Ovary (tissue), 9 donors: ENCODE results near the gene ARHGDIB. TPM values are rescaled to one million over a fixed set of nuclear protein-coding genes. Genes with fewer than 3 reads are reported as not detected.

Source experiments
- DNase-seq, 5 donors: peaks; one replicate each; pipeline ENCODE4 v3.0.0-alpha.2; 2019 to 2020
- H3K27ac ChIP-seq, 2 donors: fragments of 200-600 bp; one replicate each; pipeline versions ENCODE4 v1.5.1 to v1.8.0; 2019 to 2022
- H3K27me3 ChIP-seq: fragments of 200-600 bp; one replicate; pipeline ENCODE4 v1.8.0; 2022
- H3K36me3 ChIP-seq: fragments of 200-600 bp; sonication (generic); one replicate; pipeline ENCODE4 v1.5.1; 2019
- H3K4me1 ChIP-seq: one replicate; pipeline ENCODE4 v1.8.1; 2013; ENCODE audit warnings: mild to moderate bottlenecking, moderate library complexity; ENCODE audit not compliant: insufficient read depth
- H3K4me3 ChIP-seq: fragments of 200-600 bp; sonication (generic); one replicate; pipeline ENCODE4 v1.5.1; 2017
- H3K9me3 ChIP-seq, 2 donors: fragments of 200-600 bp in 1 of 2; sonication (generic) in 1 of 2; one replicate each; pipeline versions ENCODE4 v1.5.1 to v1.8.1; 2013 to 2019; ENCODE audit warnings: mild to moderate bottlenecking in 1 of 2, moderate library complexity in 1 of 2
- EP300 ChIP-seq: sonication (generic); formaldehyde crosslinking; IDR thresholded peaks from one replicate; pipeline ENCODE4 v1.6.1; 2017; ENCODE audit warnings: antibody characterized with exemption
- POLR2A ChIP-seq: fragments of 450-650 bp; IDR thresholded peaks from one replicate; pipeline ENCODE4 v1.6.1; 2017; ENCODE audit warnings: antibody characterized with exemption, mild to moderate bottlenecking, moderate library complexity
- WGBS, 3 donors: extraction: QIAGEN DNeasy Blood & Tissue Kit in 1 of 3; methylation state at CpG; one replicate each; pipeline versions ENCODE4 v1.1.5 to v1.1.7; 2013 to 2017; 5-methylcytosine and 5-hydroxymethylcytosine counted together
- intact Hi-C, 4 donors: fragments of 100-400 bp; cut with DNase I; formaldehyde crosslinking; loops; one replicate each; pipeline versions ENCODE4 v1.11.0 to v1.15.1; 2022 to 2023
- polyA plus RNA-seq, 2 donors: library from polyadenylated mRNA; stranded (reverse); fragments of 200-250 nt in 1 of 2; fragments of 350-450 nt in 1 of 2; fragmentation: Illumina TruSeq in 1 of 2; extraction: RNeasy Lipid Tissue Mini Kit (QIAGEN cat#74804) in 1 of 2; gene quantifications; one replicate each; pipeline ENCODE4 v1.2.3, GENCODE V29; 2013 to 2014
- total RNA-seq, 7 donors: library from RNA; depleted of rRNA in 2 of 7; stranded (reverse); fragments of >200 nt in 2 of 7; fragmentation: NEBNext Ultra II Directional in 3 of 7; extraction: Animal tissue kit (Norgen Biotek cat#: 25700) in 3 of 7; gene quantifications; one replicate each; pipeline versions ENCODE4 v1.1.0 to v1.2.4, GENCODE V29; 2016 to 2023
- TF ChIP-seq, protein P1 (sequence below), 3 donors: fragments of 450-650 bp in 2 of 3; fragments of 200-600 bp in 1 of 3; IDR thresholded peaks; one replicate each; pipeline versions ENCODE4 v1.5.1 to v1.8.0; 2016 to 2022; ENCODE audit warnings: antibody characterized with exemption in 3 of 3, mild to moderate bottlenecking in 1 of 3
- donor health status: DM: no; HTN: no; CAD: no; lungs with moderate emphysema.
- donor health status: DM: no; HTN: no; CAD: no.
- donor health status: Bipolar disorder and iron deficiency.
- donor health status: DM: yes; HTN: yes; CAD: no.
- donor health status: DM: no; HTN: no; CAD: no.
- donor health status: DM: yes; HTN: yes; CAD: no.

The ARHGDIB gene
- total and polyA plus RNA-seq, 9 donors: 16.0 to 212 (median 36.6) TPM

DNA sequence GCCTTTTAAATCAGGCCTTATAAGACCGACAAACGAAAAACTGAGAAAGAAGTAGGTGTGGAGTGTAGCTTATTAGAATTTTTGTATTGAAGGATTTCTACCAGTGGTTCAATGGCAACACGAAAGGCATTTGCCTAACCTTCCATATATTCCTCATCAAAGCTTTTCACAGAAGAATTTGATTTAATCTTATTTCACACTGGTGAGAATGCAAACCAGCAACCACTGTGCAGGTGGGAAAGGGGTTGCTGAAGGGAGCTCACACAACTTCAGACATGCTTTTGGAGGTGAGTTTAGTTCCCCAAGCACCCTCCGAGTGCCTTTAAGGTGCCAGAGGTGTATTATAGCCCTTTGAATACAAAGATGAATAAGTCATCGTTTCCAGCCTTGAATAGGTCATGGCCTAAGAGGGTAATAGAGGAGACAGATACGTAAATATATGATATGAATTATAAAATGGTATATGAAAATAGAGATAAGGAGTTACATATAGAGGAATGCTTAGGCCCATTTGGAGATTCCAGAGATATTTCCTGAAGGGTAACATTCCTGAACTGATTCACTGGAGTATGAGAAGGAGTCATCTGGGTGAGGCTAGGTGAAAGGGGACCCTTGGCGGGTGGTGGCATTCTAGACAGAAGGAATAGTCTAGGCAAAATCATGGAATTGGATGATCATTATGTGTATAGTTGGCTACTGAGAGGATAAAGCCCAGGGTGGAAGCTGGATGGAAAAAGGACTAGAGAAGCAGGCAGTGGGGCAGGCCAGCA, 29.4 kb downstream of the ARHGDIB start:
- Histone ChIP-seq H3K9me3 (no peaks in the 10 kb centered on the region), H3K4me1 (peaks cover 2% of the 10 kb centered on the region), H3K27ac (no peak overlapping the region), H3K36me3 (no peaks in the 10 kb centered on the region), H3K4me3 (no peak overlapping the region), H3K27me3 (no peaks in the 10 kb centered on the region)
- no peak for DNase-seq
- WGBS, 3 donors: 94% methylated on average over 7 of the region's 7 CpGs
- TF ChIP-seq EP300 (no peak), POLR2A (no peak)
- TF ChIP-seq, protein P1, sequence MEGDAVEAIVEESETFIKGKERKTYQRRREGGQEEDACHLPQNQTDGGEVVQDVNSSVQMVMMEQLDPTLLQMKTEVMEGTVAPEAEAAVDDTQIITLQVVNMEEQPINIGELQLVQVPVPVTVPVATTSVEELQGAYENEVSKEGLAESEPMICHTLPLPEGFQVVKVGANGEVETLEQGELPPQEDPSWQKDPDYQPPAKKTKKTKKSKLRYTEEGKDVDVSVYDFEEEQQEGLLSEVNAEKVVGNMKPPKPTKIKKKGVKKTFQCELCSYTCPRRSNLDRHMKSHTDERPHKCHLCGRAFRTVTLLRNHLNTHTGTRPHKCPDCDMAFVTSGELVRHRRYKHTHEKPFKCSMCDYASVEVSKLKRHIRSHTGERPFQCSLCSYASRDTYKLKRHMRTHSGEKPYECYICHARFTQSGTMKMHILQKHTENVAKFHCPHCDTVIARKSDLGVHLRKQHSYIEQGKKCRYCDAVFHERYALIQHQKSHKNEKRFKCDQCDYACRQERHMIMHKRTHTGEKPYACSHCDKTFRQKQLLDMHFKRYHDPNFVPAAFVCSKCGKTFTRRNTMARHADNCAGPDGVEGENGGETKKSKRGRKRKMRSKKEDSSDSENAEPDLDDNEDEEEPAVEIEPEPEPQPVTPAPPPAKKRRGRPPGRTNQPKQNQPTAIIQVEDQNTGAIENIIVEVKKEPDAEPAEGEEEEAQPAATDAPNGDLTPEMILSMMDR (IDR thresholded peaks at IDR 0.05): no peak
- intact Hi-C loops: loop anchor here in 1 of 4 donors (10.0 kb wide), 1 partner anchor 53 kb away; no protein-coding TSS in a partner anchor

DNA sequence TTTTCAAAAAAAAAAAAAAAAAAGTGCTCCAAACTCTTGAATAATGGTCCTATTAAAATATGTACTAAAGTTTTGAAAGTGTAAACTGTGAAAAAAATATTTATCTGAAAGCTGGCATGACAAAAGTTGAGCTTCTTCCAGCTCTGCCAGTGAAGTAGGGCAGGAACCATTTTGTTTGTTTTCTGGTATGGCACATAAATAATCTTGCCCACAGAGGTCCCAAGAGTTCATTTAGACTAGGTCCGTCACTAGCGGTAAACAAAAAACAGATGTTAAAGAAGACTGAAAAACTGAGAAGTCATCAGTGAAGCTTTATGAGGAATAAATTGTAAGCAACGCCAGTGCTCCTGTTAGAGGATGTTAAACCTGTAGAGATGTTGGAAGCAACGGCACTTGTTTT, 30.0 kb downstream of the ARHGDIB start:
- no peak for DNase-seq
- Histone ChIP-seq H3K36me3 (no peaks in the 10 kb centered on the region), H3K27me3 (no peaks in the 10 kb centered on the region), H3K9me3 (no peaks in the 10 kb centered on the region), H3K4me3 (no peak overlapping the region), H3K4me1 (peaks cover 2% of the 10 kb centered on the region), H3K27ac (no peak overlapping the region)
- TF ChIP-seq, protein P1 (IDR thresholded peaks at IDR 0.05): no peak
- TF ChIP-seq EP300: no peak
- no peak for TF ChIP-seq POLR2A
- WGBS, 3 donors: 80 to 89% (median 86%) methylated on average over 4 of the region's 4 CpGs
- intact Hi-C loops: loop anchor here in 1 of 4 donors (10.0 kb wide), 1 partner anchor 53 kb away; no protein-coding TSS in a partner anchor

DNA sequence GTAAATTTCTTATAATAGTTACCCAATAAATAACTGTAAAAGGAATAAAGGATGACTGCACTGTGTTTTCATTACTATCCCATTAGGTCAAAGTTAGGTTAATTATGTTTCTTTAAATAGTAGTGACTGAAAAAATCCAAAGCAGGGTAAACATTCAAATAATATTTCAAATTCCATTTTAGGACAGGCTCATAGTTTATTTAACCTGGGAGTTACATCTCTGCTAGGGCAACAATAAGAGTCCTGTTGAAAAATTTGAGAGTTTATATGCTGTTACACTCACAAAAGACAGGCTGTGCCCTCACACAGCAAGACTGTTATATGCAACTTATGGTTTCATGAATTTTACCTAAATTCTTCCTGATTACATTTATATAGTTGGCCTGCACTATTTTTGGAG, 31.1 kb downstream of the ARHGDIB start:
- no peak overlapping the region for H3K4me3 ChIP-seq
- no peak overlapping the region for H3K27ac ChIP-seq
- no peaks in the 10 kb centered on the region for H3K36me3 ChIP-seq
- no peak for TF ChIP-seq EP300
- TF ChIP-seq POLR2A: no peak
- TF ChIP-seq, protein P1 (IDR thresholded peaks at IDR 0.05): no peak
- H3K27me3 ChIP-seq: no peaks in the 10 kb centered on the region
- no peak for DNase-seq
- H3K9me3 ChIP-seq: no peaks in the 10 kb centered on the region
- intact Hi-C loops: loop anchor here in 1 of 4 donors (10.0 kb wide), 1 partner anchor 55 kb away; no protein-coding TSS in a partner anchor
- peaks cover 2% of the 10 kb centered on the region for H3K4me1 ChIP-seq

DNA sequence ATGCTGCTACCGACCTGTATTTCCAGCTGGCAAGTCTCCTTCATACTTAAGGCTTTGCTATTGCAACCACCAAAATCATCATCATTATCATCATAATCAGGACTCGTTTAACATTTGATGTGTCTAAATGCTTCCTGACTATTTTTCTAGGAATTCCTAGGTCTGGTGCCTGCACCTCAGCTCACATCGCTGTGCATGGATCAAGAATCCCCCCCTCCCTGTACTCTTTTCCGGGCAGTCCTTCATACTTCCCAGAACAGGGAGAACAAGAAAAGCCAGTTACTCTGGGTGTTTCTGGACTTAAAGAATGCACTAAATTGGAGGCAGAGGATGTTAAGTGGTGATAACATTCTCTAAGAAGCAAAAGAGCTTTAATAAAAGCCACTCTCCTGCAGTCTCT, 32.5 kb downstream of the ARHGDIB start:
- no peaks in the 10 kb centered on the region for H3K27me3 ChIP-seq

More for the DNA sequence above, 32.5 kb downstream of the ARHGDIB start:
- Histone ChIP-seq H3K4me3 (no peak overlapping the region), H3K36me3 (no peaks in the 10 kb centered on the region), H3K9me3 (no peaks in the 10 kb centered on the region), H3K4me1 (peaks cover 2% of the 10 kb centered on the region), H3K27ac (no peak overlapping the region)
- DNase-seq: no peak
- 3 to 8% (median 8%) methylated on average over 4 of the region's 4 CpGs for WGBS, 3 donors
- no peak for TF ChIP-seq POLR2A
- TF ChIP-seq, protein P1 (IDR thresholded peaks at IDR 0.05): no peak
- no peak for TF ChIP-seq EP300
- intact Hi-C loops: no loop called here
